GM12878 (cell line): ENCODE measurements around the gene NUMBL. TPM values are rescaled to one million over a fixed set of nuclear protein-coding genes. Genes with fewer than 3 reads are reported as not detected.

ENCODE experiments used
- ATAC-seq: fragments of 200-7000 bp; cut with Tn5 transposase; 3 replicates; pipeline ENCODE4 v1.9.1; 2020; ENCODE audit warnings: mild to moderate bottlenecking, moderate library complexity
- BruUV-seq: library from RNA; stranded (reverse); fragments of 400-500 nt; replicated peaks from 2 replicates; lab custom pipeline; 2021; lab: Mats Ljungman, UMichigan
- CTCF ChIA-PET: fragments of 300-600 bp; sonication (Branson Sonifier 250); formaldehyde crosslinking; extraction: SDS; loops from one replicate; lab custom pipeline; 2021; ENCODE audit warnings: inconsistent platforms; lab: Yijun Ruan, JAX
- POLR2A ChIA-PET: fragments of 350-600 bp; formaldehyde crosslinking; extraction: SDS; loops from one replicate; lab custom pipeline; 2021; ENCODE audit warnings: inconsistent platforms; lab: Charles Lee
- RAD21 ChIA-PET: fragments of 300-600 bp; sonication (Branson Sonifier 250); formaldehyde crosslinking; loops from one replicate; lab custom pipeline; 2023; ENCODE audit warnings: antibody characterized with exemption; ENCODE audit not compliant: unreplicated experiment; lab: Charles Lee
- SMC1A ChIA-PET: fragments of 300-600 bp; sonication (Branson Sonifier 250); formaldehyde crosslinking; loops from one replicate; lab custom pipeline; 2023; ENCODE audit not compliant: unreplicated experiment, uncharacterized antibody; lab: Charles Lee
- DNase-seq: peaks from one replicate; pipeline ENCODE4 v3.0.0-alpha.2; 2011; ENCODE audit warnings: low read depth, low spot score
- FAIRE-seq: peaks from 3 replicates; lab custom pipeline; 2011; peaks lifted over from hg19 to GRCh38; lab: Jason Lieb, UNC
- H2AFZ ChIP-seq: 2 replicates; pipeline ENCODE4 v1.6.0; 2011; ENCODE audit warnings: low read depth, low read length, control low read depth; ENCODE audit not compliant: control insufficient read depth
- H3K27ac ChIP-seq: 2 replicates; pipeline ENCODE4 v1.5.1; 2011; ENCODE audit warnings: control low read depth; ENCODE audit not compliant: control insufficient read depth, insufficient read depth
- H3K27me3 ChIP-seq, 2 experiments: replicated peaks in 1 of 2; 2 replicates each; pipeline versions ENCODE4 v1.6.0 to v1.6.1; 2011; ENCODE audit warnings: low read length in 1 of 2; ENCODE audit not compliant: control insufficient read depth in 2 of 2, insufficient read depth in 2 of 2
- H3K36me3 ChIP-seq, 2 experiments: 2 replicates each; pipeline ENCODE4 v1.5.1; 2011; ENCODE audit warnings: low read length in 1 of 2; ENCODE audit not compliant: control insufficient read depth in 2 of 2, insufficient read depth in 2 of 2
- H3K4me1 ChIP-seq: 2 replicates; pipeline ENCODE4 v1.6.1; 2011; ENCODE audit warnings: mild to moderate bottlenecking, low read length, moderate library complexity, mixed read lengths; ENCODE audit not compliant: control insufficient read depth, insufficient read depth
- H3K4me2 ChIP-seq: 2 replicates; pipeline ENCODE4 v1.6.0; 2011; ENCODE audit warnings: control low read depth; ENCODE audit not compliant: control insufficient read depth, insufficient read depth
- H3K4me3 ChIP-seq: fragments of 200-600 bp; sonication (generic); 2 replicates; pipeline ENCODE4 v1.5.1; 2016
- H3K79me2 ChIP-seq: 2 replicates; pipeline ENCODE4 v1.6.0; 2011; ENCODE audit warnings: low read length; ENCODE audit not compliant: control insufficient read depth, insufficient read depth
- H3K9ac ChIP-seq: 2 replicates; pipeline ENCODE4 v1.8.0; 2011; ENCODE audit warnings: low read length, control low read depth, mixed read lengths; ENCODE audit not compliant: control insufficient read depth, insufficient read depth
- H3K9me3 ChIP-seq: replicated peaks from 3 replicates; pipeline ENCODE4 v1.5.1; 2011; ENCODE audit warnings: mild to moderate bottlenecking, low read length; ENCODE audit not compliant: control insufficient read depth, insufficient read depth
- H4K20me1 ChIP-seq: 2 replicates; pipeline ENCODE4 v1.6.0; 2011; ENCODE audit not compliant: control insufficient read depth, insufficient read depth
- BHLHE40 ChIP-seq, 2 experiments: fragments of 450-650 bp in 1 of 2; IDR thresholded peaks; 2 replicates each; pipeline ENCODE4 v1.6.1; 2011 to 2017; ENCODE audit warnings: low read depth in 2 of 2, borderline replicate concordance in 1 of 2, improper control_type of control experiment in 1 of 2, low read length in 1 of 2, mild to moderate bottlenecking in 1 of 2
- CHD1 ChIP-seq: IDR thresholded peaks from 2 replicates; pipeline ENCODE4 v1.6.1; 2012; ENCODE audit warnings: low read depth, low read length, improper control_type of control experiment
- CREB1 ChIP-seq: IDR thresholded peaks from 2 replicates; pipeline ENCODE4 v1.6.1; 2012; ENCODE audit warnings: low read depth, mild to moderate bottlenecking, inconsistent platforms
- IKZF1 ChIP-seq: fragments of 450-650 bp; conservative IDR thresholded peaks from 2 replicates; pipeline ENCODE4 v1.6.1; 2017; ENCODE audit warnings: antibody characterized with exemption, mild to moderate bottlenecking
- IKZF2 ChIP-seq, 2 experiments: fragments of 450-650 bp; IDR thresholded peaks; 2 replicates each; pipeline ENCODE4 v1.6.1; 2017; ENCODE audit warnings: mild to moderate bottlenecking in 2 of 2, moderate library complexity in 2 of 2
- POLR2A ChIP-seq: IDR thresholded peaks from 2 replicates; pipeline ENCODE4 v1.6.1; 2011; ENCODE audit warnings: low read depth, mild to moderate bottlenecking, low read length
- RAD51 ChIP-seq: fragments of 450-650 bp; IDR thresholded peaks from 2 replicates; pipeline ENCODE4 v1.6.1; 2016; ENCODE audit warnings: moderate library complexity, mild to moderate bottlenecking, inconsistent platforms
- SMAD1 ChIP-seq: fragments of 450-650 bp; IDR thresholded peaks from 2 replicates; pipeline ENCODE4 v1.6.1; 2018; ENCODE audit warnings: mild to moderate bottlenecking, low read depth; ENCODE audit not compliant: partially characterized antibody
- SMAD5 ChIP-seq: IDR thresholded peaks from 2 replicates; pipeline ENCODE4 v1.6.1; 2016; ENCODE audit warnings: antibody characterized with exemption, low read depth
- YBX1 ChIP-seq: fragments of 450-650 bp; IDR thresholded peaks from 2 replicates; pipeline ENCODE4 v1.6.1; 2016; ENCODE audit warnings: antibody characterized with exemption
- YY1 ChIP-seq: IDR thresholded peaks from 2 replicates; pipeline ENCODE4 v1.6.1; 2011; ENCODE audit warnings: low read depth, mild to moderate bottlenecking, low read length
- WGBS: methylation state at CpG from one replicate; pipeline ENCODE4 v1.1.6; 2016; ENCODE audit warnings: low lambda C conversion rate; ENCODE audit not compliant: insufficient replicate concordance, insufficient coverage; ENCODE audit errors: missing lambda C conversion rate; 5-methylcytosine and 5-hydroxymethylcytosine counted together
- in situ Hi-C: fragments of 300-500 bp; cut with MboI; formaldehyde crosslinking; loops from 9 replicates; pipeline ENCODE4 v1.14.3; 2018; ENCODE audit warnings: mixed read lengths
- intact Hi-C: fragments of 100-400 bp; cut with micrococcal nuclease; formaldehyde crosslinking; loops from one replicate; pipeline ENCODE4 v1.14.2; 2022; ENCODE audit not compliant: unreplicated experiment
- polyA plus RNA-seq, 11 experiments: library from polyadenylated mRNA; depleted of rRNA in 4 of 11; unstranded in 6 of 11; stranded (reverse) in 5 of 11; fragments of >200 nt; fragmentation: Nextera tagmentation in 4 of 11; fragmentation: Illumina TruSeq in 1 of 11; extraction: Ambion mirVana in 4 of 11; extraction: Trizol in 1 of 11; gene quantifications; 1 replicate in 1 of 11; 2 replicates in 10 of 11; pipeline versions ENCODE4 v1.2.1 to v1.2.3, GENCODE V29; 2011 to 2016; ENCODE audit warnings: inconsistent platforms in 2 of 11, missing spikeins in 2 of 11, low read depth in 1 of 11
- total RNA-seq, 4 experiments: library from RNA; depleted of rRNA in 3 of 4; stranded (reverse); fragments of >200 nt in 3 of 4; fragmentation: Illumina TruSeq in 1 of 4; extraction: Trizol in 1 of 4; gene quantifications; 2 replicates each; pipeline versions ENCODE4 v1.2.1 to v1.2.3, GENCODE V29; 2013 to 2021
- TF ChIP-seq, protein P1 (sequence below): IDR thresholded peaks from 2 replicates; pipeline ENCODE4 v1.6.1; 2011; ENCODE audit warnings: mild to moderate bottlenecking, low read depth, low read length, moderate library complexity; ENCODE audit not compliant: insufficient replicate concordance
- TF ChIP-seq, protein P2 (sequence below): fragments of 450-650 bp; IDR thresholded peaks from 2 replicates; pipeline ENCODE4 v1.6.1; 2017; ENCODE audit warnings: low read depth, mild to moderate bottlenecking, moderate library complexity
- TF ChIP-seq, protein P3 (sequence below): fragments of 450-650 bp; IDR thresholded peaks from 2 replicates; pipeline ENCODE4 v1.6.1; 2017; ENCODE audit warnings: mild to moderate bottlenecking, moderate library complexity

The NUMBL gene
- total and polyA plus RNA-seq, 10 of the 15 experiments (the other 5 are each of a cell fraction or from before 2014, with no cell fraction given) = 0.16 to 9.4 (median 1.9) TPM

DNA sequence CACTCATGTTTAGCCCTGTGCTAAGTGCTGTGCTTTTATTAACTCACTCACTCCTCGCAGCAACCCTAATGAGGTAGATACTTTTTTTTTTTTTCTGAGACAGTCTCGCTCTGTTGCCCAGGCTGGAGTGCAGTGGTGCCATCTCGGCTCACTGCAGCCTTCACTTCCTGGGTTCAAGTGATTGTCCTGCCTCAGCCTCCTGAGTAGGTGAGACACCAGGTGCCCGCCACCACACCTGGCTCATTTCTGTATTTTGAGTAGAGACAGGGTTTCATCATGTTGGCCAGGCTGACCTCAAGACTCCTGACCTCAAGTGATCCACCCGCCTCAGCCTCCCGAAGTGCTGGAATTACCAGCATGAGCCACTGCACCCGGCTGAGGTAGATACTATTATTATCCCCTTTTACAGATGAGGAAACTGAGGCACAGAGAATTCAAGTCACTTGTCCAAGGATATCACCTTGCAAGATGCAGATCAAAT, 29.0 kb upstream of the NUMBL start (continued):
- TF ChIP-seq, protein P1, sequence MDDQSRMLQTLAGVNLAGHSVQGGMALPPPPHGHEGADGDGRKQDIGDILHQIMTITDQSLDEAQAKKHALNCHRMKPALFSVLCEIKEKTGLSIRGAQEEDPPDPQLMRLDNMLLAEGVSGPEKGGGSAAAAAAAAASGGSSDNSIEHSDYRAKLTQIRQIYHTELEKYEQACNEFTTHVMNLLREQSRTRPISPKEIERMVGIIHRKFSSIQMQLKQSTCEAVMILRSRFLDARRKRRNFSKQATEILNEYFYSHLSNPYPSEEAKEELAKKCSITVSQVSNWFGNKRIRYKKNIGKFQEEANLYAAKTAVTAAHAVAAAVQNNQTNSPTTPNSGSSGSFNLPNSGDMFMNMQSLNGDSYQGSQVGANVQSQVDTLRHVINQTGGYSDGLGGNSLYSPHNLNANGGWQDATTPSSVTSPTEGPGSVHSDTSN = no peak
- TF ChIP-seq CREB1 = no peak
- TF ChIP-seq, all 136 proteins: peak for 5

DNA sequence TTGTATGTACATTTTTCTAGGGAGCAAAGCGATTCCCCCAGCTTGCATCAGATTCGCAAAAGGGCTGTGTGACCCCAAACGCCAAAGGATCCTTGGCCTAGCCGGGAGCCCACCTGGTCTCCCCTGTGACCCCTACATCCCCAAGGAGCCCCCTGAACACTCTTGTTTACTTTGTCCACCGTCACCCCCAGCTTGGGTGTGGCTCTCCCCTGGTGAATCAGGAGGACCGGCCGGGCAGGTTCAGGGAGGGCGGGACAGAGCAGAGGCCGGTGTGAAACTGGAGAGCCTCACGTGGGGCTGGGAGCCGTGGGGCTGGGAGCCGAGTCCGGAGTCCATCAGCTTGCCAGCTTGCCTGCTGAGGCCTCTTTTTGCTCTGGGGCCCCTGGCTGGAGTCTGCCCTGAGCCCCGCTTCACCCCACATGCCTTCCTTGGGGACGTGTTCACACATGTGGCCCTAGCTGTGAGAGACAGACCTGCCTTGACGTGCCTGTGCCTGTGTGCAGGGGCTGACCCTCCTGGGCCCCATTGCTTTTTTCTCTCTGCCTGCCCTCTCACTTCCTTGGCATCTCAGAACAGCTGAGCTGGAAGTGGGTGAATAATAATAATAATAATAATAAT, 28.4 kb upstream of the NUMBL start:
- peak overlapping the region; percentile 91 for H3K9ac ChIP-seq
- H3K27ac ChIP-seq = peak overlapping the region; percentile 70
- no peaks in the 10 kb centered on the region; a peak in 1 of 4 replicates for H3K36me3 ChIP-seq
- no peak for FAIRE-seq
- ChIA-PET SMC1A (interaction anchor here (1.2 to 1.5 kb wide), 3 partner anchors 34 to 79 kb away, joined by 4 to 12 read pairs (median 5); partner anchors contain the start of genes EGLN2 and RAB4B), RAD21 (interaction anchor here (0.7 to 1.4 kb wide), 6 partner anchors 30 to 60 kb away, joined by 3 to 6 read pairs (median 4); partner anchors contain the start of genes ACTMAP, RAB4B and SNRPA), CTCF (interaction anchor here (1.0 to 1.3 kb wide), 6 partner anchors 8 to 88 kb away, joined by 3 to 8 read pairs (median 4); no protein-coding TSS in a partner anchor), POLR2A (interaction anchor here (0.6 to 5.1 kb wide), 7 partner anchors 28 to 568 kb away, joined by 3 to 37 read pairs (median 7); partner anchors contain the start of genes ACTMAP, NUMBL, RAB4B and SNRPA)
- BruUV-seq = no TSS peak
- H2AFZ ChIP-seq = peak overlapping the region; percentile 62
- H3K27me3 ChIP-seq = no peaks in the 10 kb centered on the region
- H3K4me3 ChIP-seq = peak overlapping the region; percentile 79
- peak; percentile 8 for DNase-seq
- peak; percentile 33 for ATAC-seq
- in situ Hi-C loops (no loop called here), intact Hi-C loops (no loop called here)
- H3K4me1 ChIP-seq = peaks cover 18% of the 10 kb centered on the region
- peak overlapping the region; percentile 97 for H3K4me2 ChIP-seq
- H3K79me2 ChIP-seq = peaks cover 43% of the 10 kb centered on the region
- WGBS = 3% methylated on average over 16 of the region's 16 CpGs
- no peaks in the 10 kb centered on the region for H3K9me3 ChIP-seq
- no peaks in the 10 kb centered on the region for H4K20me1 ChIP-seq
- TF ChIP-seq POLR2A (peak; percentile 69), SMAD1 (peak; percentile 22), BHLHE40 (IDR thresholded peaks at IDR 0.05; ENCODE audit: borderline replicate concordance in 1 of 2, low read depth in 2 of 2, low read length in 1 of 2) (peak in 1 of 2 experiments; percentile 66; a peak in 2 of 4 replicates), YBX1 (no peak), YY1 (peak; percentile 23; the same call in 1 of the 2 replicates), CHD1 (0 out of 2 replicates have a peak, but pooled peaks have one; percentile 58), SMAD5 (no peak), IKZF1 (peak; percentile 57), RAD51 (peak; percentile 44; the same call in 1 of the 2 replicates), IKZF2 (IDR thresholded peaks at IDR 0.05) (peak; percentile 6 to 28; a peak in 1 of 4 replicates)
- TF ChIP-seq, protein P2, sequence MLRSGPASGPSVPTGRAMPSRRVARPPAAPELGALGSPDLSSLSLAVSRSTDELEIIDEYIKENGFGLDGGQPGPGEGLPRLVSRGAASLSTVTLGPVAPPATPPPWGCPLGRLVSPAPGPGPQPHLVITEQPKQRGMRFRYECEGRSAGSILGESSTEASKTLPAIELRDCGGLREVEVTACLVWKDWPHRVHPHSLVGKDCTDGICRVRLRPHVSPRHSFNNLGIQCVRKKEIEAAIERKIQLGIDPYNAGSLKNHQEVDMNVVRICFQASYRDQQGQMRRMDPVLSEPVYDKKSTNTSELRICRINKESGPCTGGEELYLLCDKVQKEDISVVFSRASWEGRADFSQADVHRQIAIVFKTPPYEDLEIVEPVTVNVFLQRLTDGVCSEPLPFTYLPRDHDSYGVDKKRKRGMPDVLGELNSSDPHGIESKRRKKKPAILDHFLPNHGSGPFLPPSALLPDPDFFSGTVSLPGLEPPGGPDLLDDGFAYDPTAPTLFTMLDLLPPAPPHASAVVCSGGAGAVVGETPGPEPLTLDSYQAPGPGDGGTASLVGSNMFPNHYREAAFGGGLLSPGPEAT = 0 out of 2 replicates have a peak, but pooled peaks have one; percentile 29
- TF ChIP-seq, protein P3, sequence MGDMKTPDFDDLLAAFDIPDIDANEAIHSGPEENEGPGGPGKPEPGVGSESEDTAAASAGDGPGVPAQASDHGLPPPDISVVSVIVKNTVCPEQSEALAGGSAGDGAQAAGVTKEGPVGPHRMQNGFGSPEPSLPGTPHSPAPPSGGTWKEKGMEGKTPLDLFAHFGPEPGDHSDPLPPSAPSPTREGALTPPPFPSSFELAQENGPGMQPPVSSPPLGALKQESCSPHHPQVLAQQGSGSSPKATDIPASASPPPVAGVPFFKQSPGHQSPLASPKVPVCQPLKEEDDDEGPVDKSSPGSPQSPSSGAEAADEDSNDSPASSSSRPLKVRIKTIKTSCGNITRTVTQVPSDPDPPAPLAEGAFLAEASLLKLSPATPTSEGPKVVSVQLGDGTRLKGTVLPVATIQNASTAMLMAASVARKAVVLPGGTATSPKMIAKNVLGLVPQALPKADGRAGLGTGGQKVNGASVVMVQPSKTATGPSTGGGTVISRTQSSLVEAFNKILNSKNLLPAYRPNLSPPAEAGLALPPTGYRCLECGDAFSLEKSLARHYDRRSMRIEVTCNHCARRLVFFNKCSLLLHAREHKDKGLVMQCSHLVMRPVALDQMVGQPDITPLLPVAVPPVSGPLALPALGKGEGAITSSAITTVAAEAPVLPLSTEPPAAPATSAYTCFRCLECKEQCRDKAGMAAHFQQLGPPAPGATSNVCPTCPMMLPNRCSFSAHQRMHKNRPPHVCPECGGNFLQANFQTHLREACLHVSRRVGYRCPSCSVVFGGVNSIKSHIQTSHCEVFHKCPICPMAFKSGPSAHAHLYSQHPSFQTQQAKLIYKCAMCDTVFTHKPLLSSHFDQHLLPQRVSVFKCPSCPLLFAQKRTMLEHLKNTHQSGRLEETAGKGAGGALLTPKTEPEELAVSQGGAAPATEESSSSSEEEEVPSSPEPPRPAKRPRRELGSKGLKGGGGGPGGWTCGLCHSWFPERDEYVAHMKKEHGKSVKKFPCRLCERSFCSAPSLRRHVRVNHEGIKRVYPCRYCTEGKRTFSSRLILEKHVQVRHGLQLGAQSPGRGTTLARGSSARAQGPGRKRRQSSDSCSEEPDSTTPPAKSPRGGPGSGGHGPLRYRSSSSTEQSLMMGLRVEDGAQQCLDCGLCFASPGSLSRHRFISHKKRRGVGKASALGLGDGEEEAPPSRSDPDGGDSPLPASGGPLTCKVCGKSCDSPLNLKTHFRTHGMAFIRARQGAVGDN = peak; percentile 42; the same call in 1 of the 2 replicates
